ENCODE results near the gene LIMCH1. TPM values are rescaled to one million over a fixed set of nuclear protein-coding genes. Genes with fewer than 3 reads are reported as not detected.
A peak's percentile ranks its signal among the peaks of the same experiment; 100 is the strongest.

Gene LIMCH1
- total RNA-seq, 1 donor = 8.7 TPM

- no peak overlapping the region for H3K4me3 ChIP-seq (ENCODE audit: low read depth, low read length)
- TF ChIP-seq, protein P1, sequence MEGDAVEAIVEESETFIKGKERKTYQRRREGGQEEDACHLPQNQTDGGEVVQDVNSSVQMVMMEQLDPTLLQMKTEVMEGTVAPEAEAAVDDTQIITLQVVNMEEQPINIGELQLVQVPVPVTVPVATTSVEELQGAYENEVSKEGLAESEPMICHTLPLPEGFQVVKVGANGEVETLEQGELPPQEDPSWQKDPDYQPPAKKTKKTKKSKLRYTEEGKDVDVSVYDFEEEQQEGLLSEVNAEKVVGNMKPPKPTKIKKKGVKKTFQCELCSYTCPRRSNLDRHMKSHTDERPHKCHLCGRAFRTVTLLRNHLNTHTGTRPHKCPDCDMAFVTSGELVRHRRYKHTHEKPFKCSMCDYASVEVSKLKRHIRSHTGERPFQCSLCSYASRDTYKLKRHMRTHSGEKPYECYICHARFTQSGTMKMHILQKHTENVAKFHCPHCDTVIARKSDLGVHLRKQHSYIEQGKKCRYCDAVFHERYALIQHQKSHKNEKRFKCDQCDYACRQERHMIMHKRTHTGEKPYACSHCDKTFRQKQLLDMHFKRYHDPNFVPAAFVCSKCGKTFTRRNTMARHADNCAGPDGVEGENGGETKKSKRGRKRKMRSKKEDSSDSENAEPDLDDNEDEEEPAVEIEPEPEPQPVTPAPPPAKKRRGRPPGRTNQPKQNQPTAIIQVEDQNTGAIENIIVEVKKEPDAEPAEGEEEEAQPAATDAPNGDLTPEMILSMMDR (IDR thresholded peaks at IDR 0.05; ENCODE audit: insufficient read depth, low read length) = no peak
Measured at GRCh38 chr4:41545238-41545637, 7.3 kb downstream of the LIMCH1 start.

GRCh38 chr4:41546638-41547037, 8.7 kb downstream of the LIMCH1 start:
- no peak overlapping the region for H3K4me3 ChIP-seq (ENCODE audit: low read depth, low read length)
- TF ChIP-seq, protein P1 (IDR thresholded peaks at IDR 0.05; ENCODE audit: insufficient read depth, low read length) = no peak
- DNase-seq (ENCODE audit: low read depth) = no peak

More at GRCh38 chr4:41545238-41545637, 7.3 kb downstream of the LIMCH1 start:
- no peak for DNase-seq (ENCODE audit: low read depth)

- DNase-seq (ENCODE audit: low read depth) = no peak
- TF ChIP-seq, protein P1 (IDR thresholded peaks at IDR 0.05; ENCODE audit: insufficient read depth, low read length) = no peak
- H3K4me3 ChIP-seq (ENCODE audit: low read depth, low read length) = no peak overlapping the region
Measured at GRCh38 chr4:41548305-41548880, 10.4 kb downstream of the LIMCH1 start.

DNA sequence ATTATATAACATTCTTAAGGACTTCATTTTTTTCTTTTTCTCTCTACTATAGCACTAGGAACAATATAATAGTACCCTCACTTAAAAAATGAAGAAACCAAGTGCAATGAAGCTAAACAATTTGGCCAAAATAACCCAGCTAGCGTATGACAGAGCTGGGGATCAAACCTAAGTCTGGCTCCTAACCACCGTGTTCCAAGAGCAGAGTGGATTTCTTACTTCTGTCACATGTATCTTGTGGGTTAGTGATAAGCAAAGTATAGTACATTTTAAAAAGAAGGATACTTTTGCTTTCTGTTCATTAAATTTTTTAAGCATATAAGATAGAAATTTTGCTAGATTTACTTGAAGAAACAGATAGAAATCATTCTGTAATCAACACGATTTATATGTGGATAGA, 11.5 kb downstream of the LIMCH1 start:
- TF ChIP-seq, protein P1 (IDR thresholded peaks at IDR 0.05; ENCODE audit: insufficient read depth, low read length) = no peak
- no peak for DNase-seq (ENCODE audit: low read depth)
- no peak overlapping the region for H3K4me3 ChIP-seq (ENCODE audit: low read depth, low read length)

GRCh38 chr4:41550308-41550707, 12.4 kb downstream of the LIMCH1 start:
- DNase-seq (ENCODE audit: low read depth) = peak; percentile 28
- TF ChIP-seq, protein P1 (IDR thresholded peaks at IDR 0.05; ENCODE audit: insufficient read depth, low read length) = no peak
- H3K4me3 ChIP-seq (ENCODE audit: low read depth, low read length) = no peak overlapping the region

GRCh38 chr4:41551536-41551935, 13.6 kb downstream of the LIMCH1 start:
- TF ChIP-seq, protein P1 (IDR thresholded peaks at IDR 0.05; ENCODE audit: insufficient read depth, low read length) = no peak
- no peak for DNase-seq (ENCODE audit: low read depth)
- H3K4me3 ChIP-seq (ENCODE audit: low read depth, low read length) = no peak overlapping the region

DNA sequence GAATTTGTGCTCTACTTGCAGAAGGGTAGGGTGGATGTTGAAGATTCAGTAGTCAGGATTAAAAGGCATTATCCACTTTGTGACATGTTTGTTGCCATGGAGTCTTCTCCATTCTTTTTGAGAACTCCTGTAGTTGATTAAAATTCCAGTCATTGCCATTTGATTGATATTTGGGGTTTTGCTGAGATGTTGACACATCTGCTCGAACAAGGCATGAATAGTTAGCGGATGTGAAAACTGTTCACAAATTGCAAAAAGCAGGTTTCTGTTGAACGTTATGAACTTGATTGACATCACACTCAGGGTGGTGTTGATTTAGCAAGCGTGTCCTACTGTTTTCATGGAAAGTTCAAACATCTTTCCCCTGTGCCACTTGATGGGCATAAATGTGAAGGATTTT, 16.9 kb downstream of the LIMCH1 start:
- TF ChIP-seq, protein P1 (IDR thresholded peaks at IDR 0.05; ENCODE audit: insufficient read depth, low read length) = no peak
- H3K4me3 ChIP-seq (ENCODE audit: low read depth, low read length) = no peak overlapping the region
- DNase-seq (ENCODE audit: low read depth) = no peak
